Transverse colon (tissue), 4 donors: Measurements from ENCODE around the gene UMODL1. TPM values are rescaled to one million over a fixed set of nuclear protein-coding genes. Genes with fewer than 3 reads are reported as not detected.

ENCODE experiments used
- DNase-seq: peaks from one replicate; pipeline ENCODE4 v3.0.0-alpha.2; 2019
- H3K27ac ChIP-seq, 4 donors: fragments of 200-600 bp; sonication (generic); 2 replicates each; pipeline ENCODE4 v1.5.1; 2016 to 2018; ENCODE audit warnings: inconsistent platforms in 4 of 4
- H3K27me3 ChIP-seq: fragments of 200-600 bp; sonication (generic); 2 replicates; pipeline ENCODE4 v1.5.1; 2017; ENCODE audit warnings: inconsistent platforms
- H3K36me3 ChIP-seq, 4 donors: fragments of 200-600 bp; sonication (generic); 2 replicates each; pipeline ENCODE4 v1.5.1; 2017 to 2019; ENCODE audit warnings: inconsistent platforms in 4 of 4
- H3K4me1 ChIP-seq, 4 donors: fragments of 200-600 bp; sonication (generic); 2 replicates each; pipeline ENCODE4 v1.5.1; 2017 to 2020; ENCODE audit warnings: inconsistent platforms in 4 of 4
- H3K4me3 ChIP-seq, 4 donors: fragments of 200-600 bp; sonication (generic); 1 replicate in 1 of 4; 2 replicates in 3 of 4; pipeline versions ENCODE4 v1.5.1 to v1.6.1; 2017 to 2019; ENCODE audit warnings: inconsistent platforms in 4 of 4
- H3K9me3 ChIP-seq, 2 donors: fragments of 200-600 bp; sonication (generic); 2 replicates each; pipeline ENCODE4 v1.5.1; 2017 to 2019; ENCODE audit warnings: inconsistent platforms in 2 of 2
- CTCF ChIP-seq, 5 experiments: fragments of 200-600 bp in 3 of 5; fragments of 450-650 bp in 2 of 5; sonication (generic) in 3 of 5; IDR thresholded peaks; 1 replicate in 2 of 5; 2 replicates in 3 of 5; pipeline ENCODE4 v1.5.1; 2016 to 2017; ENCODE audit warnings: antibody characterized with exemption in 5 of 5, inconsistent platforms in 3 of 5, mild to moderate bottlenecking in 2 of 5, moderate library complexity in 1 of 5
- EP300 ChIP-seq: sonication (generic); formaldehyde crosslinking; IDR thresholded peaks from one replicate; pipeline ENCODE4 v1.6.1; 2017; ENCODE audit warnings: antibody characterized with exemption, low read depth
- POLR2A ChIP-seq: fragments of 450-650 bp; IDR thresholded peaks from one replicate; pipeline ENCODE4 v1.6.1; 2016; ENCODE audit warnings: antibody characterized with exemption, mild to moderate bottlenecking, moderate library complexity
- POLR2AphosphoS5 ChIP-seq, 3 donors: sonication (generic); formaldehyde crosslinking; IDR thresholded peaks; one replicate each; pipeline ENCODE4 v1.6.1; 2016; ENCODE audit warnings: antibody characterized with exemption in 3 of 3
- WGBS, 2 donors: methylation state at CpG; one replicate each; pipeline ENCODE4 v1.1.5; 2018; ENCODE audit warnings: low coverage in 1 of 2; 5-methylcytosine and 5-hydroxymethylcytosine counted together
- in situ Hi-C, 4 donors: fragments of 200-750 bp; cut with MboI; loops; one replicate each; pipeline versions ENCODE4 v1.15.0 to v1.15.1; 2017; ENCODE audit warnings: low sequenced_read_pairs in 3 of 4, low pct_ligation_motif_present in 1 of 4, low pct_unique_long_range_greater_than_20kb in 1 of 4
- intact Hi-C: fragments of 100-400 bp; cut with DNase I; formaldehyde crosslinking; loops from one replicate; pipeline ENCODE4 v1.15.1; 2023; ENCODE audit warnings: low total_unique reads
- total RNA-seq, 4 donors: library from RNA; depleted of rRNA; stranded (reverse); fragments of >200 nt; gene quantifications; one replicate each; pipeline ENCODE4 v1.1.0, GENCODE V29; 2016

Gene UMODL1
- total RNA-seq, 4 donors from 2014 or later: 0.16 to 3.2 (median 0.68) TPM; not detected in 1

GRCh38 chr21:42058631-42059111 is 12.4 kb upstream of the UMODL1 start:
- TF ChIP-seq EP300 (no peak), POLR2AphosphoS5 (IDR thresholded peaks at IDR 0.05) (no peak)
- no peak overlapping the region for H3K4me3 ChIP-seq
- no peaks in the 10 kb centered on the region for H3K9me3 ChIP-seq
- WGBS, 2 donors: 96% methylated on average over 11 of the region's 11 CpGs; no CpG with 5 or more reads in 1 of the 2 donors
- intact Hi-C loops (no loop called here), in situ Hi-C loops (no loop called here)
- H3K27me3 ChIP-seq: no peaks in the 10 kb centered on the region
- H3K4me1 ChIP-seq: peaks cover 8 to 47% (median 27%) of the 10 kb centered on the region in 4 donors
- DNase-seq: no peak
- H3K27ac ChIP-seq: peak overlapping the region in 3 of 4 donors; percentile 75 to 86 (median 77)
- no peaks in the 10 kb centered on the region for H3K36me3 ChIP-seq

DNA sequence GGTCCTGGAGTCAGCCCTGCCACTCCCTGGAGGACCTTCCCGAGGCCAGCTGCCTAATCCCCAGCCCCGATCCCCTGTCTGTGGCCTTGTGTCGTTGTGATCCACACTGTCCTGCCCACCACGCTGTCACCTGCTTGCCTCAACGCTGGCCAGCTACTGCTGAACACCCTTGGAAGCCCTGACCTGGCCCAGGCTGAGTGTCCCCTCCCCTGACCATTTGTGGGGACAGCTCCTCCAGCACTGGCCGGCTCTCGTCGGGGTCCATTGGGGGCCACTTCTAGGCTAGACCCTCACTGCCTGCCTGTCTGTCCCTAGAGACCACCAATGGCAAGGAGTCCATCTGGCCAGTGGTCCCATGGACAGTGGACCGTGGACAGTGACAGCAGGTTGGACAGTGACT is 12.0 kb upstream of the UMODL1 start:
- no peak overlapping the region for H3K27ac ChIP-seq
- H3K27me3 ChIP-seq: no peaks in the 10 kb centered on the region
- peaks cover 8 to 52% (median 31%) of the 10 kb centered on the region in 4 donors for H3K4me1 ChIP-seq
- no peak overlapping the region for H3K4me3 ChIP-seq
- WGBS, 2 donors: 92 to 100% methylated on average over 1 to 9 of the region's 9 CpGs
- in situ Hi-C loops (no loop called here), intact Hi-C loops (no loop called here)
- DNase-seq: no peak
- TF ChIP-seq CTCF (IDR thresholded peaks at IDR 0.05) (no peak), EP300 (no peak), POLR2AphosphoS5 (IDR thresholded peaks at IDR 0.05) (no peak), POLR2A (no peak)
- H3K36me3 ChIP-seq: no peaks in the 10 kb centered on the region
- H3K9me3 ChIP-seq: no peaks in the 10 kb centered on the region

GRCh38 chr21:42059721-42060120 is 11.4 kb upstream of the UMODL1 start:
- Histone ChIP-seq H3K9me3 (no peaks in the 10 kb centered on the region), H3K27ac (no peak overlapping the region), H3K27me3 (no peaks in the 10 kb centered on the region), H3K4me1 (peaks cover 8 to 56% (median 33%) of the 10 kb centered on the region in 4 donors), H3K4me3 (no peak overlapping the region), H3K36me3 (no peaks in the 10 kb centered on the region)
- TF ChIP-seq CTCF (IDR thresholded peaks at IDR 0.05): no peak
- no peak for TF ChIP-seq POLR2A
- no peak for TF ChIP-seq POLR2AphosphoS5 (IDR thresholded peaks at IDR 0.05)
- no peak for TF ChIP-seq EP300
- DNase-seq: no peak
- in situ Hi-C loops: no loop called here
- intact Hi-C loops: no loop called here
- 95% methylated on average over 9 of the region's 10 CpGs; no CpG with 5 or more reads in 1 of the 2 donors for WGBS, 2 donors

- in situ Hi-C loops (no loop called here), intact Hi-C loops (no loop called here)
- Histone ChIP-seq H3K27me3 (no peaks in the 10 kb centered on the region), H3K9me3 (no peaks in the 10 kb centered on the region), H3K4me1 (peaks cover 8 to 56% (median 33%) of the 10 kb centered on the region in 4 donors), H3K4me3 (no peak overlapping the region), H3K27ac (no peak overlapping the region), H3K36me3 (no peaks in the 10 kb centered on the region)
- DNase-seq: no peak
- 94% methylated on average over 15 of the region's 15 CpGs; no CpG with 5 or more reads in 1 of the 2 donors for WGBS, 2 donors
- TF ChIP-seq CTCF (IDR thresholded peaks at IDR 0.05): no peak
- TF ChIP-seq EP300: no peak
- TF ChIP-seq POLR2AphosphoS5 (IDR thresholded peaks at IDR 0.05): no peak
- no peak for TF ChIP-seq POLR2A
These were observed 11.0 kb upstream of the UMODL1 start for GRCh38 chr21:42060166-42060565.
